GM19372 (cell line): ENCODE measurements around the gene KDM7A.

Experiments
- ATAC-seq: cut with Tn5 transposase; IDR thresholded peaks from one replicate; pipeline ENCODE4 v1.9.1; 2021; ENCODE audit warnings: mild to moderate bottlenecking, low read depth, moderate library complexity; ENCODE audit not compliant: unreplicated experiment

The KDM7A gene

DNA sequence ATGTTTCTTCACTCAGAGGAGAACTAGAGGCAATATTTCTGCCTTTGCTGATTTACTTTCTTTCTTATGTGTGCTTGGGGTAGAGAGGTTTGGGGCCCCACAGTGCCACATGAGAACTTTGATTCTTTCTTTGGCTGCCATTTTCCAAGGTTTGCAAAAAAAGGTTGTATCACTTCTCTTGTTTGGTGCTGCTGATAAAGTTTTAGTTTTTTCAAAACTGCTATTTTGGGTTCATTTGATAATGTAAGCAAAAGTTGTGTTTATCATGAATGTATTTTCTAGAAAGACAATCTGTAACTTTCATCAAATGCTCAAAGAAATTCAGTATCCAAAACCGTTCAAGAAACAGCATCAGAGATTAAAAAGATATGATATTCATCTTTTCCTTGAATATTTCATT, 83.4 kb downstream of the KDM7A start:
- ATAC-seq: no peak

DNA sequence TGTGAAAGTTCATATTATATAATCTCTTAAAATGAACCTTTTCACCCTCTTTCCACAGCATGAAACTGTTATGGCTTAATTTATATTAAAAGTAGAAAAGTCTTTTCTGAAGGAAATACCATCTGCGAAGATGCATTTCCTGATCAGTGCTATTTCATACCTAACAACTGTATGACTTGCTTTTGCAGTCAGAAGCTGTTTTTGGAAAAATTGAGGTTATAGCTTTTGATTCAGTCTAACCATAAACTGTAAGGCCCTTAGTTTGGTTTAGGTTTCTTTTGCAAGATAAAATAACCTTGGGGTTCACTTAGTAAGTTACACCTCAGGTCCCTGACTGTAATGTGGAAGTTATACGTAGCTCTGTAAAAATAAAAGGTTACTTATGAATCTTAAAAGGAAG, 91.3 kb downstream of the KDM7A start:
- no peak for ATAC-seq

DNA sequence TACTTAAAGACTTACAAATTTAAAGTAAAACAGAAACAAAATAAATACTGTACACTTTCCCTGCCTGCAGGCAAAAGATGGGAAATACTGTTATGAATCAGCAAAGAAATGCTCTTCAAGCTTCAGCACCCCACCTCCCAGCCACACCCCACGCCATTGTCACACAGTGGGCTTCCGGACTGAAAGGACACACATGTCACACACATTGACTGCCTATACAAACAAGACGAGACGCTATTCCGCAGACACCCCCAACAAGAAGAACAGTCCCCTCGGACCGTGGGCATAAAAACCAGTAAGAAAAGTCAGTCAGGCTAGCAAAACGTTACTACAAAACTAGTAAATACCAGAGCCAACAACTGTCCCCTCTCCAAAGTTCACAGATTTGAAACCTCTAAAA, 91.8 kb downstream of the KDM7A start:
- ATAC-seq: peak; percentile 94

DNA sequence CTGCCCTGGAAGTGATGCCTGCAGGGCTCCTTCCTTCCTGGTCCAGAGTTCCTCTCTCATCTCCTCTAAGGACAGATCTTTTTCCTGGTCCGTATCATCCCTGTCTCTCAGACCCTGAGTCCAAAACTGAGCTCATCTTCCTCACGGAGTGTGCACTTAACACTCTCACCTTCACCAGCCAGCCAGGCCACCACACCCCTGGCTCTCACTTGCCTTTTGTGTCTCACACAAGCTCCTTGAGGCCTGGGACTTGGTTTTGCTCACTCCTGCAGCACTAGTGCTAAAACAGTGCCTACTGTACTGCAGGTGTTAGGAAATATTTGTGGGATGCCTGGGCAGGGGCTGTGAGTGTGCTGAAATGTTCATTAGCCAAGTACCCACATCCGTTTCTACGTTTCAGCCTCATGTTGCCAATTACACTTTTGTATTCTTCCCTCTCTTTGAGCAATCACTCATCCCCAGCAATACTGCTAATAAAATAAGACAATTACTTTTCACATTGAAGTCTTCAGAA, 92.6 kb downstream of the KDM7A start:
- ATAC-seq: no peak

DNA sequence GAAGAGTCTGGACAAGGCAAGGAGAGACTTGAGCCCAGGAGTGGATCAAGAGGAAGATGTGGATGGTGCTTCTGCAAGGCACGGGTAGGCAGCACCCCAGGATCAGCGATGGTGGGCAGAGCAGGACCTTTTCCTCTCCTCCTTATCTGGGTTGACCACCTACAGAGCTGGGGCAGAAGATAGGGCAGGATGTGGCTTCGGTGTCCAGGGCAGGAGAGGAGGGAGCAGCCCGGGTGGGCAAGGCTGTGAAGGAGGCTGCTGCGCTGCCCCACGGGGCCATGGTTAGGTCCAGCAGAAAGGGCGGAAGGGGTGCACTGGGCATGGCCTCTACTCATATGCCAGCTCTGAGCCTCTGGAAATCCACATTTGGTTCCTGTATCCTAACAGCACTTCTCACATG, 94.0 kb downstream of the KDM7A start:
- ATAC-seq: no peak

DNA sequence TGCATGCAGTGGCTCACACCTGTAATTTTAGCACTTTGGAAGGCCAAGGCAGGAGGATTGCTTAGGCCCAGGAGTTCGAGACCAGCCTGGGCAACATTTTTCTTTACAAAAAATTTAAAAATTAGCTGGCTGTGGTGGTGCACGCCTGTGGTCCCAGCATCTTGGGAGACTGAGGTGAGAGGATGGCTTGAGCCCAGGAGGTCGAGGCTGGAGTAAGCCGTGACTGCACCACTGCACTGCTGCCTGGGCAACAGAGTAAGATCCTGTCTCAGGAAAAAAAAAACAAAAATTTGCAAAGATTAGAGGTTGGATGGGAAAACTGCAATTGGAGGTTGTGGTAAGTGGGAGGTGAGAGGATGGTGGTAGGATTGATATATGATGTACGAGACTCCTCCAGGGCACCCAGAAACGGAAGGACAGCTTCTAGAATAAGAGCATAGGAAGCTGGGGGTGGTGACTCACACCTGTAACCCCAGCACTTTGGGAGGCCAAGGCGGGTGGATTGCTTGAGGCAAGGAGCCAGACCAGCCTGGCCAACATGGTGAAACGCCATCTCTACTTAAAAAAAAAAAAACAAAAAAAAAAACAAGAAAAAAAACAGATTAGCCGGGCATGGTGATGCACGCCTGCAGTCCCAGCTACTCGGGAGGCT, 94.9 kb downstream of the KDM7A start:
- ATAC-seq: no peak

DNA sequence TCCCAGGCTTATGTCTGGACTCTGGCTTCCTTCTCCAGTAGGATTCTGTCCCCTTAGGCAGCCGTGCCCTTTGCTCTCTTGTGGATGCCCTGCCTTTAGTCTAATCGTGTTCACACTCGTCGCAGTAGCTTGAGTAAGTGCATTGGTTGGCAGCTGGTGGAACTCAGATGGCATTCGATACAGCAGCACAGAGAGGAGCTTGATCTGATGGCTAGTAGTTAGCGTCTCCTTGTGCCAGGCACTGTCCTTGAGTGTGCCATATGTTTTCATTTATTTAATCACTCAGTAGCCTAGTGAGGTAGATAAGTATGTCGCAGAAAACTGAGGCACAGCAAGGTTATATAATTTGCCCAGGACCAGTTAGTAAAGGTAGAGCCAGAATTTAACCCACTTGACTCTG, 95.9 kb downstream of the KDM7A start:
- ATAC-seq: no peak

DNA sequence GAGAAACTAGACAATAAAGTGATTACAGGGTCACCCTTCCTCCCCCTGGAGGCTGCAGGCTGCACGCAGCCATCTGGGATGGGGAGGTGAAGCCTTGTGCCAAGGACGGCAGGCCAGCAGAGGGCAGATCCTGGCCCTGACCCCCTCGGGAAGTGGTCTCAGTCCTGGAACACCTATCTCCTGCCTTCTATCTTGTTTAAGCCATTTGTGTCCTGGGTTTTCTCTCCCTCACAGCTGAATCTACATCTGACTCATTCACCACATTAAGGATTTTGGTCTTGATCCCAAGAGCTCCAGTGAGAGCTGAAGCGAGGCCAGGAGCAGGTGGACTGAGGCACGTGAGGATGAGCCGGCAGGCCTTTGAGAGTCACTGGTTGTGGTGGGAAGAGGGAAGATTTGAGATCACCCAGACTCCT, 97.7 kb downstream of the KDM7A start:
- no peak for ATAC-seq

DNA sequence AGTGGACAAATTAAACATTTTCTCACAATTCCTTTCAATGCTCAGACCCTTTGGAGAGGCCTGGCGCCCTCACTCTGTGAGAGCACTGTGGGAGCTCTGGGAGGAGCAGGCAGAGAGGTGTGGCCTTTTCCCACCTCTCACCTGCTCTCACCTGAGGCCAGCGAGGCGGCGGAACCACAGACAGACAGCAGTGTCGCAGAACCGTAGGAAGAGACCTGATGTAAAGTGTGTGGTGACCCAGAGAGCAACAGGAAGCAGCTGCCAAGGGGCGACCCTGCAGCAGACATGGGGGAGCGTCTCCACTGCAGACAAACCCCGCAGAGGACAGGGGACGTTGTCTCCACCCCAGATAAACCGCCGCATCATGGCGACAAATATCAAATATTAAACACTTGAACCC, 98.4 kb downstream of the KDM7A start:
- no peak for ATAC-seq

DNA sequence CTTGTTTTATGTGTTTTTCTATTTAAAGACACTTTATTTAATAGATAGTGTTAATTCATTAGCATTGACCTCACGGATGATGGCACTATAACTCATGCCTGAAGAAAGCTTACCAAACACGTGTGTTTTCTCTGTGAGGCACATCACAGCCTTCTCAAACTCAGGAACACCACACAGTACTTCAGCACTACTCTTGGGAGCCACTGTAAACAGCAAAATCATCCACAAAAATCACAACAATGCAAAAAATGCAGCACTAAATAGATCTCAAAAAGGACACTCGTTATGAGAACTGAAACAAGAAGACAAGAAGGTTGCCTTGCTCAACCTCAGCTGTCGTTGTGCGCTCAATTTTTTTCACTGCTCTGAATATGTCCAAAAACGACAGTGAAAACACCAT, 102.0 kb downstream of the KDM7A start:
- no peak for ATAC-seq

DNA sequence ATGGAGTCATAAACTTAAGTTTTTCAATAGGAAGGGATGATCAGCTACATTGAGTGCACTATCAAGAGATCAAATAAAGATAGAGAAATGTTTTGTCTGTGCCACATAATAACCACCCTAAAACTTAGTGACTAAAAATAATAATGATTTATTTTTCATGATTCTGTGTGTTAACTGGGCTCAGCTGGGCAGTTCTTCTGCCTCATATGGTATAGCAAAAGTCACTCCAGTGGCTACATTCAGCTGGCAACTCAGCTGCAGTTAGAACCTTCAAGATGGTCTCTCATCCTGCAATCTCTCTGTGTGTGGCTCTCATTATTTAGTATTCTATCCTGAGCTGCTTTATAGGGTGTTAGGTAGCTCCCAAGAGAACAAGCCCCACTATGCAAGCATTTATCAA, 106.2 kb downstream of the KDM7A start:
- ATAC-seq: no peak

DNA sequence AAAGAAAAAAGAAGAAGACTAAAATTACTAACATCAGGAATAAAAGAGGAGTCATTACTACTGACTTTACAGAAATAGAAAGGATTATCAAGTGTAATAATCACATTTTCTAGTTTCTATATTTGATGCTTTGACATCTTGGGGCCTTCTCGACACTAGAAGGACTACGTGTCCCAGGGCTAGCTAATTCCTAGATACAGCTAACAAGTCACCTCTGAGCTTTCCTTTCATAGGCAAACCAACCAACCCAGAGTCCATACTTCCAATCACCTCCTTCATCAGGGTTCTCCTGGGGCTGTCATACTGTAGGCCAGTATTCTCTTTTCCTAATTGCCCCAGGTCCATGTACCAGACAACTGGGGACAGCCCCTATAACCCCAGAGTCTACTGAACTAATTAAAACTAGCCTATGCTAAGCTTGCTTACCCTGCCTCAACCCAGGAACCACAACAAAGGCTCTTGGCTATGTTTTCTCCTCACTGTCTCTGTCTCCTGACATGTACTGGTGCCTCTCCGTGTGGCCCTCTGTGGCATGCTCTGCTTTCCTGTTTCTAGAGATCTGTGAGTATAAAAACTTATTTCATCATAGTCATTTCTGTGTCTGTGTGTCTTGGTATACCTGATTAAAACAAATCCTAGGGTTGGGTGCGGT, 107.4 kb downstream of the KDM7A start:
- ATAC-seq: no peak

DNA sequence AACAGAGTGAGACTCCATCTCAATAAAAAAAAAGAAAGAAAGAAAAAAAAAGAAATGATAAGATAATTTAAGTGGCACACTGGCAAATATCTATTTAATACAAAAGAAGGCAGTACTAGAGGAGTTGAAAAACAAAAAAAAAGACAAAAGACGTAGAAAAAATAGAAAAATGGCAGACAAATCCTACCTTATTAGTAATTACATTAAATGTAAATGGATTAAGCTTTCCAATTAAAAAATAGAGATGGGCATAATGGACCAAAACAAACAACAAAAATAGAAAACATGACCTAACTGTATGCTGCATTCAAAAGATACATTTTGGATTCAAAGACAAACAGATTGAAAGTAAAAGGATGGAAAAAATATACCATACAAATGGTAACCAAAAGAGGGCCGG, 108.8 kb downstream of the KDM7A start:
- ATAC-seq: no peak

DNA sequence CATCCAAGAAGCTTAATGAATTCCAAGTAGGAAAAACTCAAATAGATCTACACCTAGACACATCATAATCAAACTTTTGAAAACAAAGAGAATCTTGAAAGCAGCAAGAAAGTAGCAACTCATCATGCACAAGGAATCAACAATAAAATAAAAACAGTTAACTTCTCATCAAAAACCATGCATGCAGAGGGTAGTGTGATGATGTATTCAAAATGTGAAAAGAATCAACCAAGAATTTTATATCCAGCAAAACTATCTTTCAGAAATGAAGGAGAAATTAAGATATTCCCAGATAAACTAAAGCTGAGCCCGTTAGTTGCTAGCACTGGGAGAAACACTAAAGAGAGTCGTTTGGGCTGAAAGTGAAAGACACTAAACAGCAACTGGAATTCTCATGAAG, 109.7 kb downstream of the KDM7A start:
- ATAC-seq: no peak

DNA sequence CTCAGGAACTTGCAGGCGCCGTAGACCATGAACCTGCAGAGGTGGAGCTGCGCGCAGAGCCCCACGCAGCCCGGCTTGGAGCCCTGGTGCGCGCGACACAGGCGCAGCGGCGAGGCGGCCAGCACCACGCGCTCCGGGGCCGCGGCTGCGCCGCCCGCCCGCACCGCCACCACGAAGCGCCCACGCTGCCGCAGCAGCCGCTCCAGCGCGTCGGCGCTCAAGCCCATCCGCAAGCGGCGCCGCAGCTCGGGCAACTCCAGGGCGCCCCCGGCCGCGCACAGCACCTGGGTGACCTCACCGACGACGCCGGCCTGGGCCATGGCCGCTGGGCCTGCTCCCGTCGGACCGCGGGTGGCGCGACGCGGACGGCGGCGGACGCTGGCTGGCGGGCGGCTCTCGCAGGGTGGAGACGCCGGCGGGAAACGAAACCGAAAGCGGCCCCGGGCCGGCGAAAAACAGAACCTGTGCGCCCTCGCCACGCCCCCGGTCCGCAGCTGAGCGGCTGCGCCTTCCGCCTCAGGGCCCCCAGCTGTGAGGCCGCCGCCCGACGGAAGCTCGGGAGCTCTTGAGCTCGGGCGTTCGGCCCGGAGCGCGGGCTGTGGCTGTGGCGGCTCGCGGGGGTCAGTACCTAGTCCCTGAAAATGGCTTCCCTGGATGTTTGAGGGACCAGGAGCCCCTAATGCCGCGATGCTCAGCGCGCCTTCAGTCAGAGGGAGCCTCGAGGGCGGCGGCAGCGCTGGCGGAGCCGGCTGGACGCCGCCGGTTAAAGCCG, 114.1 kb downstream of the KDM7A start, which contains the start of gene PARP12:
PARP12 (minus strand) TSS at position 424 of the 772 bp plus-strand sequence; CDS start at position 320, 104 bp downstream.
- ATAC-seq: peak; percentile 91

DNA sequence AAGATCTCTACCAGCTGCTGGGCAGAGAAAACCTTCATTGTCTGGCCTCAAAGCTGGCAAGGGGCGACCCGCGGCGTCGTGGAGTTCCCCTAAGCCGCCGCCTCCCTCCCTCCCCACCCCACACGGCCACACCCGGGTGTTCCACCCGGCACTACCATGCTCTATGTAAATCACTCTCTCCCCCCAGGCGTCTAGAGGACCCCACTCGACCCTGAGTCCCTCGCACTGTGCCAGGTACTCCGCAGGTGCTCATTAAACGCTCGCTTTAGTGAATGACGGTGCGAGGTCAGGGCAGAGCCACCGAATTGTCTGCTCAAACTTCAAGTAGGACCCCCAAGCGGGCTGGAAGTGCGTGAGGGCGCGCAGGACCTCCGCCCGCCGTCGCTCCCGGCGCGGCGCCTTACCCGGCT, 114.7 kb downstream of the KDM7A start:
- peak; percentile 9 for ATAC-seq

DNA sequence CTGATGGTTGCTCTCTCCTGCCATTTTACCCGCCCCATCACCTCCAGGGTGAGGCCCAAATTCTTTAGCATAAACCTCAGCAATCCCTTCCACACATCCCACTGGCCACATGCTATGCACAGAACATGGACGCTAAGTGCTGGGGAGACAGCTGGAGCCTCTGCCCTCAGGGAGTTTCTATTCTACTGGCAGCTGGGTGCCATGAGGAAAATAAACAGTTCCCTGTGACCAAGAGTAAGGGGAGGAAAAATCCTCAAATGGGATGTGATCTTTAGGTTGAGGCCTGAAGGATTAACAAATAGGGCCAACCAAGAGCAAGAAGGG, 115.2 kb downstream of the KDM7A start:
- ATAC-seq: no peak

DNA sequence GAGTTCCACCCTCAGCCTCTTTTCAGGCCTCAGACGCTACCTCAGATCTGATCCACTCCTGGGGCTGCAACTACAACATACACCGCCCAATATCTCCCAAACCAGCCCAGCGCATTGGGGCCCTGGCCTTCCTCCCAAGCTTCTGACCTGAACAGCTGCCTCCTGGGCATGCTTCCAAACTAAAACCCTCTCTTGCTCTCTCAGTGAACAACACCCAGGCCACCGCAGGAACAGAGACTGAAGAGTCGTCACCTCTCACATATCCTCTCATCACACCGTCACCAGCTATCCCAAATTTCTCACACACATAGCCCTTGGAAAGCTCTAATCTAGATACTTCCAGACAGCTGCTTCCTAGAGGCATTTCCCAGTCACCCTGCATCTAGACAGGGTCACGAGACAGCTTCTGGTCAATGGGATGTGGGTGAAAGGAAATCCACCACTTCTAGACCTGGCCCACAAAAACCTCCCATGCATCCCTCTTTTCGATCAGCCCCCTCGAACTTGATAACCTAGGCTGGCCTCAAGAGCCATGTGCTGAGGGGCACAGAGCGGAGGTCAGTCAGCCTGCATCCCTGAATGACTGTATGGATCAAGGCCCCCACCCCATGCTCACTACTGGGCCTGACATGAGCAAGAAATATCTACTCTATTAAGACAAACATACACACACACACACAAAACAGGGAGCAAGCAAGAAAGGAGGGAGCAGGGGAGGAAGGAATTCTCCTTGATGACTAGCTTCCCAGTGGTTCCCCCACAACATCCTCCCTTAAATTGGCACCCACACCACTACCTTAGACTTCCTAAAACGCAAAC, 115.8 kb downstream of the KDM7A start:
- ATAC-seq: no peak

DNA sequence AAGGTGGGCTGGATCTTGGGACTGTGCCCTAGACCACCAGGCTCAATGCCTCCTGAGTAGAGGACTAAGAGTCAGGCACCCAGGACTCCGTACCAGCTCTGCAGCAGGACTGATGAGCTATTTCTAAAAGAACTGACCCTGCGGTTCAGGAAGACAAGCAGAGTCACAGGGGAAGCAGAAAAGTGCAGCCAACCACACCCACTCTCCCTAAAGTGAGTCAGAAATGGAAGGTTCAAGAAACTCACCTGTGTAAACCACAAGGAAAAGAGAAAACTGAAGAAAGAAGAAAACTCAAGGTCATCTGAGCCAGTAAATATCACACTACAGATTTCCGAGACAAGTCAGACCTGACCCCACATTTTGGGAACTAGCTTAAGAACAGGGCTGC, 116.5 kb downstream of the KDM7A start:
- ATAC-seq: no peak

DNA sequence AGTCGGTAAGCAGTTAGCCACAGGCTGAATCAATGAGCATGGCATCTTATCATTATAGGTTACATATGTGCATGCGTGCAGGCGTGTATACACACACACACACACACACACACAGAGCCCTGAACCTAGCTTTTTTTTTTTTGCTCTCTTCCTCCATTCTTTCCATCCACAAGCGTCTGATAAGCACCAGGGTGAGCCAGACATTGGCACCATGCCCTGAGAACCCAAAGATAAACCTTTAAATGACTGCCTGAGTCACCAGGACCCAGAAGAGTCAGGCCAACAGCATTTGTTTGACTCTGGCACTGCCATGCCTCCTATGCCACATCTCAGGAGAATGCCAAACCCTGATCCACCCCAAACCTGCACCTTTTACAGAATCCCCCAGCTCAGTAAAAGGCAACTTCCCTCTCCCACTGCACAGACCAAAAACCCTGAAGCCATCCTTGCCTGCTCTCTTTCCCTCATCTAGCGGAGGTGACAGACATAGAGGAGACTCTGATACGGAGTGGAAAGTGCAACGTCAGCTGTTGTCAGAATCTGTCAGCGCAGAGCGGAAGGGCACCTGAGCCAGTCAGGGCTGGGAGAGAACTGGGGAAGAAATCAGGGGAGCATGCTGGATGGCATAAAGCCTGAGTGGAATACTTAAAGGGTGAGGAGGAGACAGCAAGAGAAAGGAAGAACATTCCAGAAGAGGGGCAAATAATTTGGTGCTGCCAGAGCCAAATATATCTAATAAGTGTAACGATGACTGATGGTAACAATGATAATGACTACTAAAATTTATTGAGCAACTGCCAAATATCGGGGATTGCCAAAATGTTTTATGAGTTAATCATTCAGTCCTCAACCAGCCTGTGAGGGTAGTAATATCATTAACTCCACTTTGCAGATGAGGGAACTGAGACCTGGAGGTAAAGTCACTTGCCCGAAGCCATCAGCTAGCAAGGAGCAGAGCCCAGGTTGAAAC, 117.2 kb downstream of the KDM7A start:
- no peak for ATAC-seq
